ENCODE results near the gene CSF3R. TPM values are rescaled to one million over a fixed set of nuclear protein-coding genes. Genes with fewer than 3 reads are reported as not detected.
A peak's percentile ranks its signal among the peaks of the same experiment; 100 is the strongest.

CSF3R gene
- total RNA-seq: not detected in 2 replicates

GRCh38 chr1:36482724-36483388 is at the start of gene CSF3R:
TSS of gene CSF3R (minus strand) at chr1:36482913. CDS start at chr1:36479496, 3,417 bp downstream.

DNA sequence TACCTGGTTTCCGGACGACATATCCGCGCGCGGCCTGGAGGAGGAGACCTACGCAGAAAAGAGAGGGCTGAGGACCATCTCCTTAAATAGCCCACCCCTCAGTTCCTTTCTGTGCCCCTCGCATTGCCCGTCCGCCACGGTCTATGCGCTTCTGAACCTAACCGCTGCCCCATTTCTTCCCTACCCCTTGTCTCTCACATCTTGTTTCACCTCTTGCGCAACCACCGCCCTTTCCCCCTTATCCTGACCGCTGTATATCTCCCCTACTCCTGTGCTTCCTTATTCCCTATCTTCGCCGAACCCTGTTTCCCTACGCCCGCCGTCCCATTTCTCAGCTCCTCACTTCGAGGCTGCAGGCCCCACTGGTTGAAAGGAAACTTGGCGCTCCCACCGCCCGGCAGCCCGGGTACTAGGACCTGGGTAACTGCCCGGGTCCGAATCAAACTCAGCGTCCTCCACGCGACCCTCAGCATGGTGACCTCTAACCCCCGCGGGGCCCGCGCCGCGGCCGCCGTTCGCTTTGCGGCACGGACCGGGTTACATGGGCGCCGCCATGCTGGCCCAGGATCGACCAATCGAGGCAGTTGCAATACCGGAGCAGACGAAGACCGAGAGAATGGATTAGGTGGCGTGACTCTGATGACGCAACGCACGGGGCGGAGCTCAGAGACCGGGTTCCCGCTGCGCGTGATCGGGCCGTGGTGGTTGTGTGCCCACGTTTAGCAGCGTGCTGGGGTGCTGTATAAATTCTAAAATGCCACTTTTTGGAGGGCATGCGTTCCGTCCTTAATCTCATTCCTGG is 18.7 kb downstream of the CSF3R start, which contains the start of gene MRPS15:
TSS of gene MRPS15 (minus strand) at position 582 of the 802 bp plus-strand sequence. CDS start at position 473, 109 bp downstream.

GRCh38 chr1:36450270-36450918 is 32.3 kb downstream of the CSF3R start, which contains the start of gene OSCP1:
TSS of gene OSCP1 (minus strand) at chr1:36450451. CDS start at chr1:36450369, 82 bp downstream.

Small RNAs within 50 kb of the gene (small RNA-seq; reads per million reads assigned to genes)
- 1.3 reads per million, percentile 57 among the genes with 10 or more reads in this experiment for gene SNORA63C

Other genes with a start within 250 kb of the CSF3R start
- 4.8 and 5.0 TPM in 2 replicates for gene SH3D21, start 176.5 kb downstream of the CSF3R start, total RNA-seq
- gene EVA1B, start 159.3 kb downstream of the CSF3R start, total RNA-seq: 111 and 135 TPM in 2 replicates
- gene STK40, start 97.0 kb downstream of the CSF3R start, total RNA-seq: 9.6 and 9.8 TPM in 2 replicates
- gene LSM10, start 85.0 kb downstream of the CSF3R start, total RNA-seq: 4.8 and 7.7 TPM in 2 replicates
- 13.3 and 17.1 TPM in 2 replicates for gene OSCP1, start 32.5 kb downstream of the CSF3R start, total RNA-seq
- 71.9 and 84.3 TPM in 2 replicates for gene MRPS15, start 18.5 kb downstream of the CSF3R start, total RNA-seq